ENCODE results near the gene VAPB.

Gene VAPB

DNA sequence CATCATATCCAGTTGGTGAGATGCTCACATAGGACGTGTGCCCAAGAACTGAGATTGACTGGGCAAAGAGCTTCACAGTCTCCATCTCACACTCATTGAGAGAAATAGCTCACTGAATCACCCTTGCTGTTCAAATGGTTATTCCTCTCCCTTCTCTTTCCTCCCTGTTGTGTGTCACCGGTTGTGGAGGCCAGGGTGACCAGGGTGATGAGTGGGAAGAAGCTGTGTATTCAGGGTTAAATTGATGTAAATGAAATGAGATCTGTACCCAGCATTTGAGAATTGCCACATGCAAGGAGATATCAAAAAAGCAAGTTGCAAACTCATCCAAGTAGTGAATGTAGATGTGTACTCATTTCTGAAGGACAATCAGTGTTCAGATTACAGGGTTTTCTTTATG is 36.6 kb upstream of the VAPB start:
- TF ChIP-seq, protein P1, sequence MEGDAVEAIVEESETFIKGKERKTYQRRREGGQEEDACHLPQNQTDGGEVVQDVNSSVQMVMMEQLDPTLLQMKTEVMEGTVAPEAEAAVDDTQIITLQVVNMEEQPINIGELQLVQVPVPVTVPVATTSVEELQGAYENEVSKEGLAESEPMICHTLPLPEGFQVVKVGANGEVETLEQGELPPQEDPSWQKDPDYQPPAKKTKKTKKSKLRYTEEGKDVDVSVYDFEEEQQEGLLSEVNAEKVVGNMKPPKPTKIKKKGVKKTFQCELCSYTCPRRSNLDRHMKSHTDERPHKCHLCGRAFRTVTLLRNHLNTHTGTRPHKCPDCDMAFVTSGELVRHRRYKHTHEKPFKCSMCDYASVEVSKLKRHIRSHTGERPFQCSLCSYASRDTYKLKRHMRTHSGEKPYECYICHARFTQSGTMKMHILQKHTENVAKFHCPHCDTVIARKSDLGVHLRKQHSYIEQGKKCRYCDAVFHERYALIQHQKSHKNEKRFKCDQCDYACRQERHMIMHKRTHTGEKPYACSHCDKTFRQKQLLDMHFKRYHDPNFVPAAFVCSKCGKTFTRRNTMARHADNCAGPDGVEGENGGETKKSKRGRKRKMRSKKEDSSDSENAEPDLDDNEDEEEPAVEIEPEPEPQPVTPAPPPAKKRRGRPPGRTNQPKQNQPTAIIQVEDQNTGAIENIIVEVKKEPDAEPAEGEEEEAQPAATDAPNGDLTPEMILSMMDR (IDR thresholded peaks at IDR 0.05; ENCODE audit: low read depth, low read length): no peak
- no peak for DNase-seq (ENCODE audit: extremely low read depth, low read depth)

DNA sequence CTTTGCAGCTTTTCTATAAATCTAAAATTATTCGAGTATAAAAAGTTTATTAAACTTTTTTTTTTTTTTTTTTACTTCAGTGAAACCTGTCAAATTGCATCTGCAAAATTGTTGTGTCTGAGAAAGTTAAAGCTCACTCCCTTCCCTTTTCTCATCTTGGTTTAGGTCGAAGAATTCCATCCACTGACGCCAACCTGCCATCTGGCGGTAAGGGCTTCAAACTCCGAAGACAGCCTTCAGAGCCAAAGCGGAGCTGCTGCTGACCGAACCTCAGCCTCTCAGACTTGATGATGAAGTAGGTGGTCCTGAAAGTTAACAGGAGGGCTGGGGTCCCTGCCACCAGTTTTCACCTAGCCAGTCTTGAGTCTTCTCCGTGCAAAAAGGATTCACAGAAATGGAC is 29.6 kb upstream of the VAPB start:
- TF ChIP-seq, protein P1 (IDR thresholded peaks at IDR 0.05; ENCODE audit: low read depth, low read length): no peak; the same call in 1 of the 2 replicates
- no peak for DNase-seq (ENCODE audit: extremely low read depth, low read depth)

DNA sequence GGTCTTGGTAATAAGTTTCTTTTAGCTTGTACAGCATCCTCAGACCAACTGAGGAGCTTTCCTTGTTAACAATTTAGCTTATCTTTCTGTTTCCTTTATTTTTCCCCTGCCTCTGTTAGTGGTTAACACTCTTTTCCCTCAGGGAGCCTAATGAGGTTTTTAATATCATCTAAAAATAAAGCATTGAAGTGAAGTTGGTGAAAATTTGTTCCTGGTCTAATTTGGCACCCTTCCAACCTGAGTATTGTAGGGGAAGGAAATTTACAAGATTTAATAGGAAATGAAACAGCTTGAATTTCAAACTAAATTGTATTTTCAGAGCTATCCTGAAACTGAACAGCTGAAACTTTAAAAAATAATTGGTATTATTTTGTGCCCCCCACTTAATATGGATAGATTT is 28.1 kb upstream of the VAPB start:
- DNase-seq (ENCODE audit: extremely low read depth, low read depth): no peak
- TF ChIP-seq, protein P1 (IDR thresholded peaks at IDR 0.05; ENCODE audit: low read depth, low read length): no peak

DNA sequence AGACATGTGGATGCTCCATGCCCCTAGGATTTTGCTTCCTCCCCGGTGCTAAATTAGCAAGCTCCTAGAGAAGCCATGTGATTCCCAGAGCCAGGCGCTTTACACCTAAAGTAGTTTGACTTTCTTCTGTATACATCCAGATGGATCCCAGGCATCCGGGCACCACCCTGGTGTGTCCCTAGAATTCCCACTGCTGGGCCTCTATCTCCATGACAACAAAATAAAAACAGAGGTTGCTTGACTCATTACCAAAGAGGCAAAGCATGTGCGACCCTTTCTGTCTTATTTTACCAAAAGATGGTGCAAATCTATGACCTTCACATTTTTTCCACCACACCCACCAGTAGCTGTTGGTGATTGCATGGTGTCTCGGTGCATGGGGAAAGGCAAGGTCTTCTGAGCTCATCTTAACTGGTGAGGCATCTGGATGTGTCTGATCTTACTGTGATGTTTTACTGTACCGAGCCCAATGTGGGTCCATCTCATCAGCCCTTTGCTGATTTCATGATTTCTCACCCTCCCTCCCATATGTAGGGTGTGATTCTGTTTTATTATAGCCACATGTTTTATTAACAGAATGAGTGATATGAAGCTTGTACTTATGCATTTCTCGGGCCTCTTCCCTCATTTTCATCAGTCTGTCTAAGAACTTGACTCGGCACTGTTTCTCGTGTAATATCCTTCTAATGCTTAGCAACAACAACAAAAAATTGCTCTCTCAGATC is 27.4 kb upstream of the VAPB start:
- DNase-seq (ENCODE audit: extremely low read depth, low read depth): peak; percentile 59
- TF ChIP-seq, protein P1 (IDR thresholded peaks at IDR 0.05; ENCODE audit: low read depth, low read length): no peak

DNA sequence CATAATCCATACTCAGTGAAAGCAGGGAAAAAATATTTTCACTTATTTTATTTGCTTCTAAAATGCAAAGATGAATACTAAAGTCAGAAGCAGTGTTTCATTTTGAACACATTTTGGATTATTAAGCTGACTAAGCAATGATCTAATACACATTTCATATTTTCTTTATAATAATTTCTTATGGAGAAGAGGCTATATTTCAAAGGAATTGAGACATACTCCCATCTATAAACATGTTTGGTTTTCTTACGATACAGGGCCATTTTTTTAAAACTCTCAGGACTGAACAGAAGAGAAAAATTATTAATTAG is 26.9 kb upstream of the VAPB start:
- TF ChIP-seq, protein P1 (IDR thresholded peaks at IDR 0.05; ENCODE audit: low read depth, low read length): no peak
- DNase-seq (ENCODE audit: extremely low read depth, low read depth): no peak

DNA sequence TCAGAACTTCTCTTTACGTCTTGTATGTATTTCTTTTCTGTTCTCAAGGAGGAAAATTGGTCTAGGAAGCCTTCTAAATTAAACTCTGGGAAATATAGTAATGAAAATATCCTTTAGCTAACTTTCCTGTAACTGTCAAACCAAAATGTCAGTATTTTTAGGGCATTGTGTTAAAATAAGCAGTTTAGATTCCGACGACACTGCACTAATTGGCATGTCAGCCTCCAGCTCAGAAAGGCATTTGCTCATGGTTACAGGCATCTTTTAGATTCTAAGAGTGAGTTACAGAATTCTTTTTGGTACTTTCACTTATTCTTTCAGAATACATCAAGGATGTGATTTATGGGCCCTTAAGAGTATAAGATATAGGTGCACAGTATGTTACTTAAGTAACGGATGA is 26.1 kb upstream of the VAPB start:
- no peak for DNase-seq (ENCODE audit: extremely low read depth, low read depth)
- TF ChIP-seq, protein P1 (IDR thresholded peaks at IDR 0.05; ENCODE audit: low read depth, low read length): no peak

DNA sequence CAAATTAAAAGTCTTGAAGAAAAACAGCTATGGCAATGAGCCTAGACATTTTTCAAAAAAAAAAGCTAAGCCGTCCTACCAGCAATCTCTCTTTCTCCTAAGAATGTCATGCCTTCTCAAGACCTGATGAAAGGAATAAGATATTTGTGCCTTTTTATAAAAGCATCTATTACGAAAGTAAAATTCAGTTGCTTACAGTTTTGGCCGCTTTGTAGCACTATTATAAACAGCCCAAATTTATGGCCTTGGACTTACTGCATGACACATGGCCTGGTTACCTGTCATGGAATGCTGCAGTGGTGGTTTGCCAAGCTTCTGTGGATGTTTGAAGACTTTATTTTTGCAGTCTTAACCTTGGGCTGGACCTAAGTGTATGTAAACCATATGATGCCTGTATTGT is 22.2 kb upstream of the VAPB start:
- DNase-seq (ENCODE audit: extremely low read depth, low read depth): no peak
- TF ChIP-seq, protein P1 (IDR thresholded peaks at IDR 0.05; ENCODE audit: low read depth, low read length): no peak

All from AG09319 (cell line).